SU-DHL-6 (cell line): ENCODE measurements around the gene COL6A1.

Experiments
- H2AFZ ChIP-seq: fragments of 200-600 bp; sonication (generic); 2 replicates; pipeline ENCODE4 v1.6.1; 2014; ENCODE audit warnings: low read depth, mild to moderate bottlenecking, moderate library complexity, mixed read lengths, antibody characterized with exemption, low read length; ENCODE audit not compliant: severe bottlenecking
- H3F3A ChIP-seq: fragments of 200-600 bp; shearing (Covaris generic); 2 replicates; pipeline ENCODE4 v1.6.0; 2016; ENCODE audit warnings: antibody characterized with exemption, mild to moderate bottlenecking; ENCODE audit not compliant: insufficient read depth
- H3K27ac ChIP-seq: fragments of 200-600 bp; sonication (generic); 2 replicates; pipeline ENCODE4 v1.5.1; 2016; ENCODE audit warnings: low read depth, mild to moderate bottlenecking, low read length, moderate library complexity, mixed read lengths
- H3K27me3 ChIP-seq: fragments of 200-600 bp; sonication (generic), shearing (Covaris generic); 2 replicates; pipeline ENCODE4 v1.6.0; 2014; ENCODE audit warnings: mild to moderate bottlenecking, low read length
- H3K36me3 ChIP-seq: fragments of 200-600 bp; sonication (generic); 2 replicates; pipeline ENCODE4 v1.6.1; 2014; ENCODE audit warnings: mild to moderate bottlenecking, low read length, mixed read lengths
- H3K4me2 ChIP-seq: fragments of 300-600, 200-600 bp; shearing (Covaris generic), sonication (generic); 2 replicates; pipeline ENCODE4 v1.6.0; 2014; ENCODE audit warnings: low read length, low read depth, mild to moderate bottlenecking; ENCODE audit not compliant: poor library complexity, severe bottlenecking
- H3K4me3 ChIP-seq: fragments of 200-600 bp; sonication (generic); 2 replicates; pipeline ENCODE4 v1.5.1; 2014; ENCODE audit warnings: antibody characterized with exemption, low read length, mild to moderate bottlenecking, mixed read lengths; ENCODE audit not compliant: insufficient read depth, poor library complexity, severe bottlenecking
- H3K79me2 ChIP-seq: fragments of 200-600 bp; sonication (generic); 2 replicates; pipeline ENCODE4 v1.6.1; 2014; ENCODE audit warnings: mild to moderate bottlenecking, low read length, moderate library complexity; ENCODE audit not compliant: insufficient read depth
- H3K9ac ChIP-seq: fragments of 200-600 bp; sonication (generic); 2 replicates; pipeline ENCODE4 v1.7.0; 2014; ENCODE audit warnings: mild to moderate bottlenecking, low read length
- H3K9me2 ChIP-seq: fragments of 200-600 bp; sonication (generic); replicated peaks from 2 replicates; pipeline ENCODE4 v1.6.1; 2014; ENCODE audit warnings: low read length; ENCODE audit not compliant: insufficient read depth
- H3K9me3 ChIP-seq: fragments of 200-600 bp; sonication (generic); 2 replicates; pipeline ENCODE4 v1.6.1; 2014; ENCODE audit warnings: low read length, mixed read lengths; ENCODE audit not compliant: insufficient read depth
- H4K20me1 ChIP-seq: fragments of 200-600 bp; sonication (generic); 2 replicates; pipeline ENCODE4 v1.6.1; 2014; ENCODE audit warnings: low read depth, mild to moderate bottlenecking, antibody characterized with exemption, low read length, moderate library complexity, mixed read lengths
- EZH2phosphoT487 ChIP-seq: fragments of 200-600 bp; sonication (generic), shearing (Covaris generic); conservative IDR thresholded peaks from 2 replicates; pipeline ENCODE4 v1.6.1; 2018; ENCODE audit warnings: mild to moderate bottlenecking, antibody characterized with exemption, low read length, moderate library complexity, mixed read lengths
- TF ChIP-seq, protein P1 (sequence below): fragments of 200-600 bp; sonication (generic); IDR thresholded peaks from one replicate; pipeline ENCODE4 v1.5.1; 2017; ENCODE audit warnings: antibody characterized with exemption, mild to moderate bottlenecking, low read length, moderate library complexity; ENCODE audit not compliant: insufficient read depth, poor library complexity, severe bottlenecking

Gene COL6A1

DNA sequence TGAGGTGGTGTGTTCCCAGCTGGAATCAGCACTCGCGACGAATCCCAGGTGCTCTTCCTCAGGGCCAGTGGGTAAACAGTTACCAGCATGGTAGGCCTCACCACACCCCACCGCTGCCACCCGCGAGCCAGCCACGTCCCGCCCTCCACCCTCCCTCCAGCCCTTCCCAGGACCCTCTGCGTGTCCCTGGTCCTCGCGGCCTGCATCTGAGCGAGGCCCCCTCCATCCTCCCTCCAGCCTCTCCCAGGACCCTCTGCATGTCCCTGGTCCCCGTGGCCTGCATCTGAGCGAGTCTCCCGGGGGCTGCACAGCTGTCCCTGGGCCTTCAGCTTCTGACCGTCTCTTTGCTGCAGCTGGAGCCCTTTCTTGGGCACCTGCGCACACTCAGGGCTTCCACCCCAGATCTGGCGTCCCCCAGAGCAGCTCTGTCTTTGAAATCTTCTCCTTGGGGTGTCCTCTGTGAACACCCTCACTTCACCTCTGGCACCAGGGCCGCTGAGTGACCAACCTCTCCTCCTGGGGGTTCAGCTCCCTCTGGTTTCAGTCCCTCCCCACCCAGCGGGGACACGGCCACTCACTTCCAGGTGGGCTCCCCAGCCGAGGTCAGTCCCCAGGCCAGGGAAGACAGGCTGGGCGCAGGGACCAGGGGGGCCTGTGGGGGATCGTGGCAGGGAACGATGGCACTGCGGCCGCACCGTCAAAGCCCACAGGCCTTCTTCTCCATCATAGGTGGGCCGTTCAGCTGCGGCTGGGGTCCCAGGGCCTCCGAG is 58.5 kb downstream of the COL6A1 start:
- no peak overlapping the region for H3K4me2 ChIP-seq
- H2AFZ ChIP-seq, result no peak overlapping the region
- no peak overlapping the region for H3K27ac ChIP-seq

DNA sequence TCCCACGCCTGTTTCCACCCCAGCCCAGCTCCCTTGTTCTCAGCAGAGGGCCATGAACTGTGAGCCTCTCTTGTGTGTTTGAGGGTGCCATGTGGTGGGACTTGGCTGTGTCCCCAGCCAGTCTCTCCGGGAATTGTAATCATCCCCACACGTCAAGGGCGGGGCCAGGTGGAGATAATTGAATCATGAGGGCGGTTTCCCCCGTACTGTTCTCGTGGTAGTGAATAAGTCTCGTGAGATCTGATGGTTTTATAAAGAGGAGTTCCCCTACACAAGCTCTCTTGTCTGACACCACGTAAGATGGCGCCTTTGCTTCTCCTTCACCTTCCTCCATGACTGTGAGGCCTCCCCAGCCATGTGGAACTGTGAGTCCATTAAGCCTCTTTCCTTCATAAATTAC is 59.1 kb downstream of the COL6A1 start:
- Histone ChIP-seq H3K27me3 (no peaks in the 10 kb centered on the region), H3K4me2 (no peak overlapping the region), H3F3A (no peaks in the 10 kb centered on the region; the same call in 1 of the 2 replicates), H3K4me3 (no peak overlapping the region), H3K9ac (no peak overlapping the region), H3K9me2 (no peaks in the 10 kb centered on the region), H3K79me2 (no peaks in the 10 kb centered on the region), H3K27ac (no peak overlapping the region), H2AFZ (no peak overlapping the region), H4K20me1 (no peaks in the 10 kb centered on the region), H3K9me3 (no peaks in the 10 kb centered on the region), H3K36me3 (no peaks in the 10 kb centered on the region)
- TF ChIP-seq, protein P1, sequence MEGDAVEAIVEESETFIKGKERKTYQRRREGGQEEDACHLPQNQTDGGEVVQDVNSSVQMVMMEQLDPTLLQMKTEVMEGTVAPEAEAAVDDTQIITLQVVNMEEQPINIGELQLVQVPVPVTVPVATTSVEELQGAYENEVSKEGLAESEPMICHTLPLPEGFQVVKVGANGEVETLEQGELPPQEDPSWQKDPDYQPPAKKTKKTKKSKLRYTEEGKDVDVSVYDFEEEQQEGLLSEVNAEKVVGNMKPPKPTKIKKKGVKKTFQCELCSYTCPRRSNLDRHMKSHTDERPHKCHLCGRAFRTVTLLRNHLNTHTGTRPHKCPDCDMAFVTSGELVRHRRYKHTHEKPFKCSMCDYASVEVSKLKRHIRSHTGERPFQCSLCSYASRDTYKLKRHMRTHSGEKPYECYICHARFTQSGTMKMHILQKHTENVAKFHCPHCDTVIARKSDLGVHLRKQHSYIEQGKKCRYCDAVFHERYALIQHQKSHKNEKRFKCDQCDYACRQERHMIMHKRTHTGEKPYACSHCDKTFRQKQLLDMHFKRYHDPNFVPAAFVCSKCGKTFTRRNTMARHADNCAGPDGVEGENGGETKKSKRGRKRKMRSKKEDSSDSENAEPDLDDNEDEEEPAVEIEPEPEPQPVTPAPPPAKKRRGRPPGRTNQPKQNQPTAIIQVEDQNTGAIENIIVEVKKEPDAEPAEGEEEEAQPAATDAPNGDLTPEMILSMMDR, result no peak
- TF ChIP-seq EZH2phosphoT487, result no peak

More for the DNA sequence above, 58.5 kb downstream of the COL6A1 start:
- no peaks in the 10 kb centered on the region for H3K36me3 ChIP-seq
- no peaks in the 10 kb centered on the region for H4K20me1 ChIP-seq
- no peaks in the 10 kb centered on the region for H3K9me3 ChIP-seq
- no peak overlapping the region for H3K9ac ChIP-seq
- H3K79me2 ChIP-seq, result no peaks in the 10 kb centered on the region
- no peak for TF ChIP-seq EZH2phosphoT487
- TF ChIP-seq, protein P1, result no peak
- no peaks in the 10 kb centered on the region for H3K9me2 ChIP-seq
- H3K27me3 ChIP-seq, result no peaks in the 10 kb centered on the region
- H3K4me3 ChIP-seq, result no peak overlapping the region
- no peaks in the 10 kb centered on the region for H3F3A ChIP-seq

DNA sequence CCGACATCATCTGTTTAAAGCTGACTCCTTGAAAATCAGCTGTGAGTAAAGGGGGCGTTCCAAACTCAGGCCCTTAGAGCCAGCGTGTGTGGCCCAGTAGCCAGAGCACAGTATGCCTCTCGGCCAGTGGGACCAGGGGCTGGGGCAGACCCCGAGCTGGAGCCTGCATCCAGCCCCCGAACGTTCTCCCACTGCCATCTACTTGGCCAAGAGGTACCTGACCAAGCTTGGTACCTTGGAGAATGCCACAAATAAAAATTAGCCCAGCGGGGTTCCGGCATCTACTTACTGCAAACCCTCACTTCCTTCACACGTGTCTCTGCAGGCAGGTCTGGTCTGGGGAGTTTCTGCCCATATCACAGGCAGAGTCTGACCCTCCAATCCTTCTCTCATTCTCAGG is 59.6 kb downstream of the COL6A1 start:
- H3K9me2 ChIP-seq, result no peaks in the 10 kb centered on the region
- no peak overlapping the region for H3K9ac ChIP-seq
- no peaks in the 10 kb centered on the region for H3K27me3 ChIP-seq
- H3K79me2 ChIP-seq, result no peaks in the 10 kb centered on the region
- no peak overlapping the region for H3K27ac ChIP-seq
- TF ChIP-seq, protein P1, result no peak
- no peak for TF ChIP-seq EZH2phosphoT487
- no peaks in the 10 kb centered on the region; the same call in 1 of the 2 replicates for H3F3A ChIP-seq
- no peak overlapping the region for H2AFZ ChIP-seq
- H3K36me3 ChIP-seq, result no peaks in the 10 kb centered on the region
- H3K9me3 ChIP-seq, result no peaks in the 10 kb centered on the region
- H3K4me3 ChIP-seq, result no peak overlapping the region
- no peak overlapping the region for H3K4me2 ChIP-seq
- no peaks in the 10 kb centered on the region for H4K20me1 ChIP-seq
